Stomach (tissue), 9 donors: ENCODE data around the gene PARG. TPM values are rescaled to one million over a fixed set of nuclear protein-coding genes. Genes with fewer than 3 reads are reported as not detected.

Experiments
- DNase-seq, 2 donors: peaks; one replicate each; pipeline versions ENCODE4 v3.0.0 to v3.0.0-alpha.2; 2013 to 2019
- H3K27ac ChIP-seq, 5 donors: fragments of 200-600 bp in 4 of 5; sonication (generic) in 4 of 5; one replicate each; pipeline ENCODE4 v1.5.1; 2013 to 2019; ENCODE audit warnings: mild to moderate bottlenecking in 1 of 5, moderate library complexity in 1 of 5
- H3K27me3 ChIP-seq, 3 donors: fragments of 200-600 bp; sonication (generic); one replicate each; pipeline ENCODE4 v1.5.1; 2017 to 2019; ENCODE audit warnings: mixed run types in 1 of 3
- H3K36me3 ChIP-seq, 4 donors: fragments of 200-600 bp; sonication (generic); 1 replicate in 3 of 4; 2 replicates in 1 of 4; pipeline ENCODE4 v1.5.1; 2016 to 2019
- H3K4me1 ChIP-seq, 4 donors: fragments of 200-600 bp; sonication (generic); one replicate each; pipeline ENCODE4 v1.5.1; 2016 to 2019
- H3K4me3 ChIP-seq, 4 donors: fragments of 200-600 bp; sonication (generic) in 3 of 4; one replicate each; pipeline ENCODE4 v1.5.1; 2016 to 2019; ENCODE audit warnings: mild to moderate bottlenecking in 1 of 4
- H3K9me3 ChIP-seq, 4 donors: fragments of 200-600 bp; sonication (generic); one replicate each; pipeline ENCODE4 v1.5.1; 2016 to 2019
- CTCF ChIP-seq, 7 experiments: fragments of 450-650 bp in 4 of 7; fragments of 200-600 bp in 3 of 7; sonication (generic) in 3 of 7; IDR thresholded peaks; one replicate each; pipeline ENCODE4 v1.5.1; 2016 to 2019; ENCODE audit warnings: antibody characterized with exemption in 7 of 7, control low read depth in 2 of 7, mild to moderate bottlenecking in 1 of 7
- EP300 ChIP-seq: sonication (generic); formaldehyde crosslinking; IDR thresholded peaks from one replicate; pipeline ENCODE4 v1.6.1; 2017; ENCODE audit warnings: antibody characterized with exemption
- POLR2A ChIP-seq, 4 donors: fragments of 450-650 bp; IDR thresholded peaks; one replicate each; pipeline ENCODE4 v1.6.1; 2016; ENCODE audit warnings: antibody characterized with exemption in 4 of 4, control low read depth in 2 of 4, mild to moderate bottlenecking in 1 of 4, moderate library complexity in 1 of 4
- POLR2AphosphoS5 ChIP-seq, 3 donors: sonication (generic); formaldehyde crosslinking; IDR thresholded peaks; one replicate each; pipeline ENCODE4 v1.6.1; 2016; ENCODE audit warnings: antibody characterized with exemption in 3 of 3
- WGBS, 5 donors: extraction: QIAGEN DNeasy Blood & Tissue Kit in 3 of 5; methylation state at CpG; one replicate each; pipeline versions ENCODE4 v1.1.5 to v1.1.7; 2013 to 2018; 5-methylcytosine and 5-hydroxymethylcytosine counted together
- intact Hi-C: fragments of 100-400 bp; cut with DNase I; formaldehyde crosslinking; loops from one replicate; pipeline ENCODE4 v1.15.1; 2023; ENCODE audit warnings: low total_unique reads
- polyA plus RNA-seq, 3 donors: library from polyadenylated mRNA; stranded (reverse); fragments of 200-250 nt; gene quantifications; one replicate each; pipeline ENCODE4 v1.2.3, GENCODE V29; 2013
- small RNA-seq, 4 donors: library from RNA; depleted of rRNA; stranded (forward); fragments of <200 nt; gene quantifications; one replicate each; pipeline ENCODE3, GENCODE V24; 2016
- total RNA-seq, 5 donors: library from RNA; depleted of rRNA; stranded (reverse); fragments of >200 nt; gene quantifications; one replicate each; pipeline versions ENCODE4 v1.1.0 to v1.2.3, GENCODE V29; 2014 to 2016
- donor health status: healthy with polysubstance abuse.
- donor health status: Bipolar disorder and iron deficiency.
- donor health status: healthy.

The PARG gene
- total and polyA plus RNA-seq, 8 donors, result 3.1 to 57.1 (median 19.6) TPM

GRCh38 chr10:49768329-49768728, 173.5 kb downstream of the PARG start:
- H3K27me3 ChIP-seq, result peaks cover 11 to 72% (median 25%) of the 10 kb centered on the region in 3 donors
- intact Hi-C loops, result no loop called here
- H3K9me3 ChIP-seq, result peaks cover 0 to 31% (median 16%) of the 10 kb centered on the region in 4 donors
- no peak for DNase-seq
- TF ChIP-seq CTCF (IDR thresholded peaks at IDR 0.05) (no peak), EP300 (no peak), POLR2AphosphoS5 (IDR thresholded peaks at IDR 0.05) (no peak), POLR2A (IDR thresholded peaks at IDR 0.05) (no peak)
- WGBS, 5 donors, result 6 to 15% (median 11%) methylated on average over 12 to 38 of the region's 38 CpGs
- H3K4me3 ChIP-seq, result no peak overlapping the region
- H3K36me3 ChIP-seq, result no peaks in the 10 kb centered on the region
- no peak overlapping the region for H3K27ac ChIP-seq
- H3K4me1 ChIP-seq, result no peaks in the 10 kb centered on the region

Small RNAs within 50 kb of the gene (small RNA-seq; reads per million reads assigned to genes)
- gene RNA5SP317 (0 reads per million in 4 donors), gene SNORA74C-2 (0 reads per million in 4 donors)

Other genes starting within 250 kb of the PARG start
- gene OGDHL, start 179.7 kb downstream of the PARG start, total RNA-seq, result 10 to 100 TPM in 1 of 5 donors, 1 to 10 TPM in 3, not detected in 1; 3.7 to 26.8 (median 4.4) TPM
- under 1 TPM; 0.31 to 0.46 (median 0.45) TPM for gene OGDHL, start 179.7 kb downstream of the PARG start, polyA plus RNA-seq
- 10 to 100 TPM; 13.6 to 46.0 (median 37.9) TPM for gene TIMM23B, start within 50 bp of the PARG start, total RNA-seq
- gene TIMM23B, start within 50 bp of the PARG start, polyA plus RNA-seq, result 1 to 10 TPM; 3.5 to 6.2 (median 5.2) TPM
- gene AGAP6, start 46.4 kb upstream of the PARG start, total RNA-seq, result 10 to 100 TPM in 4 of 5 donors, 1 to 10 TPM in 1; 9.2 to 80.8 (median 21.1) TPM
- 10 to 100 TPM in 1 of 3 donors, 1 to 10 TPM in 2; 3.1 to 15.9 (median 3.8) TPM for gene AGAP6, start 46.4 kb upstream of the PARG start, polyA plus RNA-seq
- gene WASHC2A, start 125.9 kb upstream of the PARG start, total RNA-seq, result 10 to 100 TPM; 20.1 to 47.8 (median 30.9) TPM
- gene WASHC2A, start 125.9 kb upstream of the PARG start, polyA plus RNA-seq, result 10 to 100 TPM in 1 of 3 donors, 1 to 10 TPM in 2; 8.8 to 15.5 (median 9.8) TPM